Mononuclear cell (primary cell): ENCODE results near the gene HSD11B2. TPM values are rescaled to one million over a fixed set of nuclear protein-coding genes. Genes with fewer than 3 reads are reported as not detected.

ENCODE experiments used
- H3K27me3 ChIP-seq: 2 replicates; pipeline ENCODE4 v1.6.0; 2011; ENCODE audit warnings: low read length, control low read depth; ENCODE audit not compliant: insufficient read depth
- H3K4me1 ChIP-seq: 2 replicates; pipeline ENCODE4 v1.5.1; 2011; ENCODE audit warnings: mild to moderate bottlenecking, low read length, control low read depth; ENCODE audit not compliant: insufficient read depth
- H3K4me3 ChIP-seq: 2 replicates; pipeline ENCODE4 v1.5.1; 2011; ENCODE audit warnings: mild to moderate bottlenecking, low read length, moderate library complexity
- H3K9me3 ChIP-seq: 2 replicates; pipeline ENCODE4 v1.5.1; 2011; ENCODE audit warnings: low read depth, mild to moderate bottlenecking, control low read depth, low read length
- total RNA-seq: library from RNA; depleted of rRNA; stranded (reverse); fragments of >200 nt; gene quantifications from one replicate; pipeline ENCODE4 v1.2.3, GENCODE V29; 2012

The HSD11B2 gene
- total RNA-seq, 1 donor: not detected

DNA sequence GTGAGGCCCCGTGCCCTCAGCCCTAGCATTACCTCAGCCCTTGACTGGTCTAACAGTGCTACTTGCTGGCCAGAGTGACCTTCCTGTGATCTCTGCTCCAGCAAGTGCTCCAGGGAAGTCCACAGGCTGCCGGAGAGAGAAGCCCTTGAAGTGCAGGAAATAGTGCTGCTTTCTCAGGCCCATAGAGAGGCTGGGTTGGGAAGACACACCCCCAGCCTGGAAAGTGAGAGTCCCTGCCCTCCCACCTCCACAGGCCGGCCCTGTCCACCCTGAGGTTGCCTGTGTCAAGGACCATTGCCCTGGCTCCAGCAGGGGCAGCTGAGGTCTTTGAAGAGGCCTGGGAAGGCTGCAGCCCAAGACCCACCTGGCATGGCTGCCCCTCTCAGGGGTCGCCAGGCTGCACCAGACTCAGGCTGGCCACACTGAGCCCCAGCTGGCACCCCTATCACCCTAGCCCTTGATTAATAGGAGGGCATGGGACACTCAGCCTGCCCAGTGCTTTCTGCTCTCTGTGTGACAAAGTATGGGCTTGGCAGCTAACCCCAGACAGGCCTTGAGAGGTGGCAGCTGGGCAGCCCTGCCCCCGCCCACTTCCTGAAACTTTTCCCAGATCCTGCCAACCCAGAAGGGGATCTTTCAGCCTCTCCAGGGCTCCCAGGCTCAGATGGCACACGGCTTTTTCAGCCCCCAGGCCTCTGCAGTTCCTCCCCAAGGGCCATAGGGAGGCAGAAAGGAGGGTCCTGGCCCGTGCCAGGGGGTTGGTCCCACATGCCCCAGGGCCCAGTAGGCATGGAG, 28.3 kb downstream of the HSD11B2 start:
- H3K4me3 ChIP-seq: no peak overlapping the region
- H3K27me3 ChIP-seq: no peaks in the 10 kb centered on the region
- peaks cover 13% of the 10 kb centered on the region for H3K4me1 ChIP-seq
- no peaks in the 10 kb centered on the region for H3K9me3 ChIP-seq

DNA sequence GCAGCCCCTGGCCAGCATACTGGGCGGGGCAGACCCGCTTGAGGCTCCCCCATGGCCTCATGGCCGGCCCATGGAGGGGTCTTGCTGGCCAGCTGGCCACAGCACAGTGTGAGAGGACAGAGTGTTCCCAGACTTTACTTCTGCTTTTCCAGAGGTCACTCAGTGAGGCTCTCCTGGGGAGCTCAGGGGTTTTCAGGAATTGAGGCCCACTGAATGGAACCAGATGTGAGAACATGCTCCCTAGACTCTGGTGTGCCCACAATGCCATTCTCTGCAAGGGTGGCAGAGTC, 28.9 kb downstream of the HSD11B2 start:
- peaks cover 13% of the 10 kb centered on the region for H3K4me1 ChIP-seq

DNA sequence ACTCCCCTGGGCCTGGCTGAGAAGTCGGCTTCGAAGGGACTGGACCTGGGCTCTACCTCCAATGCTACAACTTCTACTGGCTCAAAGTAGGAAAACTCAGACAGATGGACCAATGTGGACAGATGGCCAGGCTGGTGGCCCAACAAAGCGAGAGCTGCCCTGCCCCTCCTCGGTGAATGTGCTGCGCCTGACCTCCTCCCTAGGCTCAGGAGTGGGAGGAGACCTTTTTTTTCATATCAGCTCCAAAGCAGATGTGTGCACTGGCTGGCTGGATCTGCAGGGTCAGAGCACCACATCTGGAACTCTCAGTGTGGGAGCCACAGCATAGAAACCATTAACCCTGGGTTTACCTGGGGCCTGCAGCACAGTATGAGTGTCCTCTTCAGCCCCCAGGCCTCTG, 29.2 kb downstream of the HSD11B2 start:
- Histone ChIP-seq H3K9me3 (no peaks in the 10 kb centered on the region), H3K27me3 (no peaks in the 10 kb centered on the region), H3K4me3 (no peak overlapping the region), H3K4me1 (peaks cover 13% of the 10 kb centered on the region)

More for the DNA sequence above, 28.9 kb downstream of the HSD11B2 start:
- Histone ChIP-seq H3K4me3 (no peak overlapping the region), H3K27me3 (no peaks in the 10 kb centered on the region), H3K9me3 (no peaks in the 10 kb centered on the region)

DNA sequence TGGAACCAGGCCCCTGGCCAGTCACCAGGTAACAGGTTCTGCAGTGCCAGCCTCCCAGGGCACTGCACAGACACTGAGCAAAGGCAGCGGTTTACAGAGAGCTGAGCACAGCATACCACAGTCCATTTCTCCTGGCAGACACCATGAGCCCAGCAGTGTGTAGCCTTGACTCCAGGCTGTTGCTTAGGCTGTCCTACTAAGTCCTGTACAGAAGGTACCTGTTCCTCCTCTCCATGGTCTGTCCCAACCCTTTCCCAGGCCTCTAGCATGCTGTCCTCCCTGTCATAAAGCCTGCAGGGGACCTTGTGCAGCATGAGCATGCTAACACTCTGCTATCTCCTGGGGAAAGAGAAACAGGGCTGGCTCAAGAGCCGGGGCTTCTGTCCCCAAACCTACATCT, 30.0 kb downstream of the HSD11B2 start:
- peaks cover 18% of the 10 kb centered on the region for H3K4me1 ChIP-seq
- no peak overlapping the region for H3K4me3 ChIP-seq
- no peaks in the 10 kb centered on the region for H3K9me3 ChIP-seq
- no peaks in the 10 kb centered on the region for H3K27me3 ChIP-seq

- Histone ChIP-seq H3K4me1 (peaks cover 21% of the 10 kb centered on the region), H3K4me3 (no peak overlapping the region), H3K27me3 (no peaks in the 10 kb centered on the region), H3K9me3 (no peaks in the 10 kb centered on the region)
Measured at GRCh38 chr16:67461600-67462278, 30.8 kb downstream of the HSD11B2 start.

DNA sequence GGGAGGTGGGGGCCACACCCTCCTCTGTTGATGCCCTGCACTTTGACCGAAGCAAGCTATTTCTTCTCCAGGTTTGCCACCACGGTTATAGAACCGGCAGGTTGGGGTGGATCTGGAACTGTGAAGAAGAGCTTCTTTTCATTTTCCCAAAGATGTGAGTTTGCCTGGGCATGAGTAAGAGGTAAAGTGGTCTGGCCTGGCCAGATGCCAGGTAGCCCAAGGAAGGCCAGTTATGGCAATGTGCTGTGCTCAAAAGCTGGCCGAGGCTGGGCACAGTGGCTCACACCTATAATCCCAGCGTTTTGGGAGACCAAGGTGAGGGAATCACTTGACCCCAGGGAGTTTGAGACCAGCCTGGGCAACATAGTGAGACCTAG, 31.3 kb downstream of the HSD11B2 start:
- peaks cover 21% of the 10 kb centered on the region for H3K4me1 ChIP-seq
- H3K27me3 ChIP-seq: no peaks in the 10 kb centered on the region
- H3K4me3 ChIP-seq: no peak overlapping the region
- no peaks in the 10 kb centered on the region for H3K9me3 ChIP-seq

GRCh38 chr16:67463059-67463458, 32.1 kb downstream of the HSD11B2 start:
- Histone ChIP-seq H3K4me1 (peaks cover 21% of the 10 kb centered on the region), H3K9me3 (no peaks in the 10 kb centered on the region), H3K4me3 (no peak overlapping the region), H3K27me3 (no peaks in the 10 kb centered on the region)

DNA sequence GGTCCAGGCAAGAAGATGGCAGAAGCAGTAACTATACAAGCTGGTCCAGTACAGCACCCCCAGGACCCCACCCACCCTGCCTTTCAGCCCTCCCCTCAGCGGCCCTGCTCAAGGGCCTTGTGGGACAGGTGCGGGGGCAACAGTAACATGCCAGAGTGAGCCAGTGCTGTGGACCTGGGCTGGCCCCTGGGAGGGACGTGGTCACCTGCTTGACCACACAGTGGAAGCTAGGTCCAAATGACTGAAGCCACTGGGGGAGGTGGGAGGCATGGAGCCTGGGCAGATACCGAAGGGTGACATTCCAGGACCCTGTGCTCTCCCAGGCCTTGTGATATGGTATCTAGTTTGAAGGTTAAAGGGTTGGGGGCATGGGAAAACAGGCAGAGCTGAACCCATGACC, 32.8 kb downstream of the HSD11B2 start:
- H3K4me1 ChIP-seq: peaks cover 28% of the 10 kb centered on the region
- H3K9me3 ChIP-seq: no peaks in the 10 kb centered on the region
- no peaks in the 10 kb centered on the region for H3K27me3 ChIP-seq
- H3K4me3 ChIP-seq: no peak overlapping the region

GRCh38 chr16:67464565-67464964, 33.6 kb downstream of the HSD11B2 start:
- Histone ChIP-seq H3K4me1 (peaks cover 32% of the 10 kb centered on the region), H3K4me3 (no peak overlapping the region), H3K27me3 (no peaks in the 10 kb centered on the region), H3K9me3 (no peaks in the 10 kb centered on the region)

- Histone ChIP-seq H3K9me3 (no peaks in the 10 kb centered on the region), H3K27me3 (no peaks in the 10 kb centered on the region), H3K4me3 (no peak overlapping the region), H3K4me1 (peaks cover 36% of the 10 kb centered on the region)
Measured at GRCh38 chr16:67466581-67466980, 35.7 kb downstream of the HSD11B2 start.

DNA sequence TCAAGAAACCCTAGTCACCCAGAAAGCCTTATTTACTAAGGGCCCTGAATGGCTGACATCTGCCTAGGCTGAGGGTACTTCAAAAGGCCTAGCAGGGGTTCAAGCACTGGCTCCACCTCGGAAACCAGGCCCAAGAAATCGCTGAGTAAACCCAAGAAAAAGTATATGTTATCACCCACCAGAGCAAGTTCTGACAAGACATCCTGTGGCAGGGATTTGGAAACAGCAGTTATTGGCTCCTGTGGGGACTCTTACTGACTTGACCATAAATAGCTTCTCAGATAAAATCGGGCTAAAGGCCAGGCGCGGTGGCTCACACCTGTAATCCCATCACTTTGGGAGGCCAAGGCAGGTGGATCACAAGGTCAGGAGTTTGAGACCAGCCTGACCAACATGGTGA, 37.8 kb downstream of the HSD11B2 start:
- H3K4me3 ChIP-seq: no peak overlapping the region
- no peaks in the 10 kb centered on the region for H3K9me3 ChIP-seq

GRCh38 chr16:67470359-67470758, 39.4 kb downstream of the HSD11B2 start:
- Histone ChIP-seq H3K27me3 (no peaks in the 10 kb centered on the region), H3K9me3 (no peaks in the 10 kb centered on the region), H3K4me3 (no peak overlapping the region), H3K4me1 (peaks cover 71% of the 10 kb centered on the region)

More for the DNA sequence above, 37.8 kb downstream of the HSD11B2 start:
- Histone ChIP-seq H3K4me1 (peaks cover 55% of the 10 kb centered on the region), H3K27me3 (no peaks in the 10 kb centered on the region)

DNA sequence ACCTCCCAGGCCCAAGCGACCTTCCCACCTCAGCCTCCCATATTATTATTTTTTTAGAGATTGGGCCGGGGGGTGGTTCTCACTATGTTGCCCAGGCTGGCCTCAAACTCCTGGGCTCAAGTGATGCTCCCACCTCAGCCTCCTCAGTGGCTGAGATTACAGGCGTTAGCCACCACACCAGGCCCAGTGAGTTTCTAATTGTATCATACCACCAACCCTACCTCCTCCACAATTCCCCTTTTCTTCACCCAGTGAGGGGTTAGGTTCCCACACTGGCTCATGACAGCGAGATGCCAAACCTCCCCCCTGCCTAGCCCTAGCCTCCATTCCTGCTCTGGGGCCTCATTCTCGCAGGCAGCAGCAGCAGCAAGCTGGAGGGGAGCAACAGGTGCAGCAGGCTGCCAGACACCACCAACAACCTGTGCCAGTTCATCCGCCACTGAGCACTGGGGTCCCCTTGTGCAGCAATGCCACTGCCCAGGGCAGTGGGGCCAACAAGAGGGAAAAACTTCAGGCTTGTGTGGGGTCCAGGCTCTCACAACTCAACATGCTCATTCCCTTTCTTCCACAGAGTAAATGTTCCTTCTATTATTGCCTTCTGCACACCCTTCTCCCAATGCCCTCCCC, 41.0 kb downstream of the HSD11B2 start:
- Histone ChIP-seq H3K4me3 (no peak overlapping the region), H3K9me3 (no peaks in the 10 kb centered on the region), H3K4me1 (peaks cover 74% of the 10 kb centered on the region), H3K27me3 (no peaks in the 10 kb centered on the region)

DNA sequence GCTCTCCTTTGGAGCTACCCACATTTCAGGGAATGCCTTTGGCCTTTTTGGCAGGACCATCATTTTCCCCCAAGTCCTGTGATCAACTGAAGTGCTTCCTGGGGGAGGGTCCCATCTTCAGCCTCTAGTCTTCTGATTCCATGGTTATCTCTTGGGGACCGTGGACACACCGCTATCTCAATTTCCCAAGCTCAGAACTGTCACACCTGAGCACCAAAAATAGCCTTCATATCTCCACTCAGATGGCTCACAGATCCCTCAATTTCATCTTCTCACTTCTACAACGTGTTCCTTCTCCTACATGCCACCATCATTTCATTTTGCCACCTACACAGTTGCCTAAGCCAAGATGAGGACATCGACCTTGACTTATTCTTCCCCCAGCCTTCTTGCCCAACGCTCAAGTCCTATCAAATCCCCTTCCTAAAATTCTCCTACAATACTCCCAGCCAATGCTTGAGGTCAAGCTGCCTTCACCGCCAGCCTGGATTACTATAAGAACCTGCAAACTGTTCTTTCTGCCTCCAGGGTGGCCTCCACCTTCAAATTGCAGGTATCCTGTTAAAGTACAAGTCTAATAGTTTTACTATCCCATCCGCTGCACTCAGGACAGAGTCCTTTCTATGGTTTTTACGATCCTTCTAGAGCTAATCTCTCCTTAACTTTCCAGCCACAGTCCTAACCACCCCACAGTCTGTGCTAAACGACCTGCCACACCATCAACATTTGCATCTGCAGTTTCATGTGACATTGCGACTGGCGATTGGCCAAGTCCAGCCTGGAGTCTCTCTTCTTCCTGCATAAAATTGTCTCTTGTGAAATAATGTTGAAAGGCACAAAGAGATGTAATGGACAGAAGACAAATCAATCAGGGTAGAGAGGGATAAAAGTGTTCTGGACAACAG, 43.9 kb downstream of the HSD11B2 start:
- Histone ChIP-seq H3K4me3 (no peak overlapping the region), H3K27me3 (no peaks in the 10 kb centered on the region), H3K9me3 (no peaks in the 10 kb centered on the region), H3K4me1 (peaks cover 80% of the 10 kb centered on the region)
